GM12874 (cell line): ENCODE results near the gene CRADD.

Experiments used
- TF ChIP-seq, protein P1 (sequence below): IDR thresholded peaks from 2 replicates; pipeline ENCODE4 v1.5.1; 2011; ENCODE audit warnings: low read depth, mild to moderate bottlenecking, control low read depth, low read length, moderate library complexity; ENCODE audit not compliant: insufficient read depth

The CRADD gene

DNA sequence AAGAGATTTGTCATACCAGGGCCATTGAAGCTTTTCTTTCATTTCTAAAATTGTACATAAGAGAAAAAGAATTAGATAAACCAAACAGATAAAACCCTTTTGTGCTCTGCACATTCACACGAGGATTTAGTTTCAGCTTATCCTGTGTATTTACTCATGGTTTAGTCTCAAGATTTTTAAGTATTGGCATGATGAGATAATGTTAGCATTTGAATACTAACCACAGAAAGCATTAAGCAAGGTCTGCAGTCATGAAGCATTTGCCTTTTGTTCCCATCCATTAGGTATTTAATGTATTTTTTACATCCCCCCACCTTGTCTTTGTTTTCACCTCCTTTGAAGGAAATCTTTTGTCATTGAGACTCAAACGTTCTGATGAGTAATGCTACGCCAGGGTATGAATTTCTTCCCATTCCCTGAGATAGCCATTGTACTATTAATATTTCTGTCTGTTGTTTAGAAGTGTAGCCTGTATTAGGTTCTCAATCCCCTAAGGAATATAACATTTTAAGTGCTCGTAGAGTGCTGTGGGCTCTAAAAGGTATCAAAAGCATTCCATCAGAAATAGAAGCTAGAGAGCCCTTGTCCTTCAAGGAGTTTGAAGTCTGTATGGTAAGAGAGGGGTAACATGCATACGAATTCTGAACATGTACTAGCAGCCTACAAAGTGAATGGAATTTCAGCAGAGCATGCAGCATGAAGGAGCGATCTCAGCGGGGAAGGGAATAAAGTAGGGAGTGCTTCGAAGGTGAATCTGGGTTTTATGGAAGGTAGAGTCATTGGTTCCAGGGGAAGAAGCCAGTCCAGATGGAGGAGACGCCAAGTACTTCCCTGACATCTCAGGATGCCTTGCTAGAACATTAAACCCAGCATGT is 22.3 kb downstream of the CRADD start:
- TF ChIP-seq, protein P1, sequence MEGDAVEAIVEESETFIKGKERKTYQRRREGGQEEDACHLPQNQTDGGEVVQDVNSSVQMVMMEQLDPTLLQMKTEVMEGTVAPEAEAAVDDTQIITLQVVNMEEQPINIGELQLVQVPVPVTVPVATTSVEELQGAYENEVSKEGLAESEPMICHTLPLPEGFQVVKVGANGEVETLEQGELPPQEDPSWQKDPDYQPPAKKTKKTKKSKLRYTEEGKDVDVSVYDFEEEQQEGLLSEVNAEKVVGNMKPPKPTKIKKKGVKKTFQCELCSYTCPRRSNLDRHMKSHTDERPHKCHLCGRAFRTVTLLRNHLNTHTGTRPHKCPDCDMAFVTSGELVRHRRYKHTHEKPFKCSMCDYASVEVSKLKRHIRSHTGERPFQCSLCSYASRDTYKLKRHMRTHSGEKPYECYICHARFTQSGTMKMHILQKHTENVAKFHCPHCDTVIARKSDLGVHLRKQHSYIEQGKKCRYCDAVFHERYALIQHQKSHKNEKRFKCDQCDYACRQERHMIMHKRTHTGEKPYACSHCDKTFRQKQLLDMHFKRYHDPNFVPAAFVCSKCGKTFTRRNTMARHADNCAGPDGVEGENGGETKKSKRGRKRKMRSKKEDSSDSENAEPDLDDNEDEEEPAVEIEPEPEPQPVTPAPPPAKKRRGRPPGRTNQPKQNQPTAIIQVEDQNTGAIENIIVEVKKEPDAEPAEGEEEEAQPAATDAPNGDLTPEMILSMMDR: no peak

DNA sequence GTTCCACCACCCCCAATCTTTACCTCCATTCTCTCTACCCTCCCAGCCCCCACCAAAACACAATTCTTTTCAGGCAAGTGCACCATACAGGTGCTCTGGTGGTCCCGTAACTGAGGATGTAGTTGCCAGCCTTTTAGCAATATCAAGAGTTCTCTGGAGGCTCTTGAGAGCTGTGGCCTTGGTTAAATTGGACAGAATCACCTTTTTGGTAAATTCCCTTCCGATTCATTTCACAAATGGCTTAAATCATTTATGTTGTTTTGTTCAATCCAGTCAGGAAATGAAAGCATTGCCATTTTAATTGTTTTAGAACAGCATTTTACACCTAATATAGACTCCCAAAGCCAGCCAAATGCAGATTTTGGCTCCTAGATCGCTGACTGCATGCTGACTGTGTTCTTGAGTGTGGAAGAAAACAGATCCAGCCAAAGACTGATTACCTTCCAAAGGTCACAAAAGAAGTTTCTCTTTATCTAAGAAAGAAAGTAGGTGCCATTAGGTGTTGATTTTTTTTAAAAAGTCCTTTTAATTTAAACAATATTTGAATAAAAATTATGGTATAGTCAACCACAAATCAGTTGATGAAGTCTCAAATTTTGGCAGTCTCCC is 25.6 kb downstream of the CRADD start:
- TF ChIP-seq, protein P1: no peak

- TF ChIP-seq, protein P1: no peak
Observed at GRCh38 chr12:93704122-93704521, 26.9 kb downstream of the CRADD start.

GRCh38 chr12:93704625-93705024 is 27.4 kb downstream of the CRADD start:
- TF ChIP-seq, protein P1: no peak

DNA sequence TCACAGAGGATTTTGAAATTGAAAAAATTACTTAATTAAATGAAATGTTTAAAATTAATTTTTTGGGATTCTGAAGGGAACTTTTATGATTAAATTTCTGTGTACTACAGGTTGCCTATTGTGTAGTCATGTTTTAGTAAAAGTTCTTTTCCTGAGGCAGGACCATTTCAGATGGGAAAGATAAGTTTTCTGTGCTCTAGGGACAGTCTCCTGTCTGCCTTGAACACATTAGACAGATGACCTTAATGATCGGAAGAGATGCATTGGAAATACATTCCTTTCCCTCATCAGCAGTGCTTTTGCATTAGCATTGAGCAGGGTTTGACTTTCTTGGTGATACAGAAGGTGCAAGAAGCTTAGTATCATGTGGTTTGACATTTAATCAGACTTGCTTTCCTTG is 28.1 kb downstream of the CRADD start:
- TF ChIP-seq, protein P1: no peak

DNA sequence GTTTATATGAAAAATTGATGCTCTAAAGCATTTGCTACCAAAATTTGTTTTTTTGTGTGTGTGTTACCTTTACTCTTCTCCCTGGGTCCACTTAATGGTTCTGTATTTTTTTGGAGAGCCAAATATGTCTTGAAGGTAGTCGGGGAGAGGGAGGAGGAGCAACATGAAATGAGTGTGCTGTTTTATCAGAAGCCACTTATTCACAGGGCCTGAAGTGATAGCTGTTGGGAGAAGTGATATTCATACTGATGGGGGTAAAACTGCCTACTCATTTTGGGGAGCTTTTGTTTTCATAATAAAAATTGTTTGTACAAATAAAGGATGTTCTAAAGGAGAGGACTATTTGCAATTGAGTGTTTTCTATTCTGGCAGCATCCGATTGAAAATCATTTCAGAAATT is 29.2 kb downstream of the CRADD start:
- TF ChIP-seq, protein P1: no peak

GRCh38 chr12:93706824-93707223 is 29.6 kb downstream of the CRADD start:
- TF ChIP-seq, protein P1: no peak
